ENCODE measurements around the gene AADACL3. TPM values are rescaled to one million over a fixed set of nuclear protein-coding genes. Genes with fewer than 3 reads are reported as not detected.

AADACL3 gene
- total and polyA plus RNA-seq, 2 of the 8 experiments (the other 6 are each of a cell fraction or from before 2014, with no cell fraction given) = 0.33 to 2.3 TPM

DNA sequence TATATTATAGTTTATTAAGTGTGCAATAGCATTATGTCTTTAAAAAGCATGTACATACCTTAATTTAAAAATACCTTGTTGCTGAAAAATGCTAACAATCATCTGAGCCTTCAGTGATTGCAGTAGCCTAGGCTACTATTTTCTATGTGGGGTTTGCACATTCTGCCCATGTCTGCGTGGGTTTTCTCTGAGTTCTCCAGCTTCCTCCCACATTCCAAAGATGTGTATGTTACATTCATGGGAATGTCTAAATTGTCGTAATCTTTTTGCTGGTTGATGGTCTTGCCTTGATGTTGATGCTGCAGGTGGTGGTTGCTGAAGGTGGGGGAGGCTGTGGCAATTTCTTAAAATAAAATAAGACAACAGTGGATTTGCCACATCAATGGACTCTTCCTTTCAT is 12.5 kb downstream of the AADACL3 start (continued):
- TF ChIP-seq ATF2 (IDR thresholded peaks at IDR 0.05; ENCODE audit: low read length) (no peak), RFX5 (IDR thresholded peaks at IDR 0.05; ENCODE audit: borderline replicate concordance, low read depth, low read length) (no peak), YY1 (IDR thresholded peaks at IDR 0.05; ENCODE audit: low read depth, low read length) (no peak), TBP (IDR thresholded peaks at IDR 0.05; ENCODE audit: low read depth, low read length) (no peak), SRF (IDR thresholded peaks at IDR 0.05; ENCODE audit: low read depth, low read length) (no peak), CBX5 (IDR thresholded peaks at IDR 0.05; ENCODE audit: low read depth, low read length) (no peak), POU5F1 (IDR thresholded peaks at IDR 0.05; ENCODE audit: low read depth, low read length) (no peak)
